Subcutaneous adipose tissue (tissue), 4 donors: Measurements from ENCODE around the gene CHN2. TPM values are rescaled to one million over a fixed set of nuclear protein-coding genes. Genes with fewer than 3 reads are reported as not detected.

Experiments used
- total RNA-seq, 4 donors: library from RNA; depleted of rRNA; stranded (reverse); fragments of >200 nt; gene quantifications; one replicate each; pipeline ENCODE4 v1.1.0, GENCODE V29; 2016
- TF ChIP-seq, protein P1 (sequence below): fragments of 450-650 bp; IDR thresholded peaks from one replicate; pipeline ENCODE4 v1.5.1; 2016; ENCODE audit warnings: low read depth, mild to moderate bottlenecking, control low read depth, antibody characterized with exemption, moderate library complexity

Gene CHN2
- total RNA-seq, 4 donors from 2014 or later = 10.0 to 19.4 (median 13.8) TPM

DNA sequence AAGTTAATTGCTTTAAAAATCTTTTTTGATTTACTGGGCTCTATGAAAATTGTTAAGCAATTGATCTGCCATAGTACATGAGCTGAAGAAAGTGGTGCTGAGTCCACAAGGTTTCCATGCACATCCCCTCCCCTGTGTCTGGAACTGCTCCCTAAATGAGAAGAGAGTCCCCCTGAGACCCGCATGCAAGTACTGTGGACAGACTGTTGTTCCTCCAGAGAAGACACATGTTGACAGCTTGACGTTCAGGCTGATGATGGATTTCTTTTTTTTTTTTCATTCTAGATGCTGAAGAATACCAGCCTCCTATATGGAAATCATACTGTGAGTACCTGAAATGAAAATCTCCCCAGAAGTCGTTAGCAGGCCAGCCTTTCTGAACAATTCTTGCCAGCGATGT is 159.8 kb downstream of the CHN2 start:
- TF ChIP-seq, protein P1, sequence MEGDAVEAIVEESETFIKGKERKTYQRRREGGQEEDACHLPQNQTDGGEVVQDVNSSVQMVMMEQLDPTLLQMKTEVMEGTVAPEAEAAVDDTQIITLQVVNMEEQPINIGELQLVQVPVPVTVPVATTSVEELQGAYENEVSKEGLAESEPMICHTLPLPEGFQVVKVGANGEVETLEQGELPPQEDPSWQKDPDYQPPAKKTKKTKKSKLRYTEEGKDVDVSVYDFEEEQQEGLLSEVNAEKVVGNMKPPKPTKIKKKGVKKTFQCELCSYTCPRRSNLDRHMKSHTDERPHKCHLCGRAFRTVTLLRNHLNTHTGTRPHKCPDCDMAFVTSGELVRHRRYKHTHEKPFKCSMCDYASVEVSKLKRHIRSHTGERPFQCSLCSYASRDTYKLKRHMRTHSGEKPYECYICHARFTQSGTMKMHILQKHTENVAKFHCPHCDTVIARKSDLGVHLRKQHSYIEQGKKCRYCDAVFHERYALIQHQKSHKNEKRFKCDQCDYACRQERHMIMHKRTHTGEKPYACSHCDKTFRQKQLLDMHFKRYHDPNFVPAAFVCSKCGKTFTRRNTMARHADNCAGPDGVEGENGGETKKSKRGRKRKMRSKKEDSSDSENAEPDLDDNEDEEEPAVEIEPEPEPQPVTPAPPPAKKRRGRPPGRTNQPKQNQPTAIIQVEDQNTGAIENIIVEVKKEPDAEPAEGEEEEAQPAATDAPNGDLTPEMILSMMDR = no peak

DNA sequence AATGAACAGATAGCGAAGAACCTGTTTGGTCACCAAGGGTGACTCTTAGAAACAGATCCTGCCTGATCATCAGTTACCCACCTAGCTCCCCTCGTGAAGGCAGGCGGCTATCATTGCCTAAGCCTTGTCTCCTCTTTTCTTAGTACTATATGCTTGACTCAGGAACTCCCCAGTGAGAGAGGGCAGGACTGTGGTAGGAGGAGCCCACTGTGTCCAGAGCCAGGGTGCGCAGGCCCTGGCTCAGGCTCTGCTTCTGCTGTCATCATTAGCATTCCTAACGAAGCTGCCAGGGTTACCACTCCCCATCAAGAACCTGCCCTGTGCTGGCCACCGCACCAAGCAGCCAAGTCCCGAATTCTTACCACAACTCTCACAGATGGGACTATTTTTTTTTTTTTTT is 160.8 kb downstream of the CHN2 start:
- TF ChIP-seq, protein P1 = no peak

DNA sequence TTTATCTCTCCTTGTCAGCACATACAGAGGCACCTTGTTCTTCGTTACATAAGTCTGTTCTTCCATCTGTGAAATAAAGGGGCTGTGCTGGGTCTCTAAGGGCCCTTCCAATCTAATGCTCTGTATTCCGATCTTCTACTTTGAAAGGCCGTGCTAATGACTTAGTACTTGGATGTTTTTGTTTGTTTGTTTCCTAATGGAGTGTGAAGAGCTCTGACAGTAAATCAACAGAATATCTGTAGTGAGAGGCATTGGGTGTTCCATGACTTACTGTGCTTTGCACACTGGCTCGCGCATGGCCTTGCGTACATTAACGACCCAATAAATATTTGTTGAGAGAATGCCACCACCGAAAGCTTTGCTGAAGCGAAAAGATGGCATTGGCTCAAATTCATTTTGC is 162.1 kb downstream of the CHN2 start:
- TF ChIP-seq, protein P1 = no peak

DNA sequence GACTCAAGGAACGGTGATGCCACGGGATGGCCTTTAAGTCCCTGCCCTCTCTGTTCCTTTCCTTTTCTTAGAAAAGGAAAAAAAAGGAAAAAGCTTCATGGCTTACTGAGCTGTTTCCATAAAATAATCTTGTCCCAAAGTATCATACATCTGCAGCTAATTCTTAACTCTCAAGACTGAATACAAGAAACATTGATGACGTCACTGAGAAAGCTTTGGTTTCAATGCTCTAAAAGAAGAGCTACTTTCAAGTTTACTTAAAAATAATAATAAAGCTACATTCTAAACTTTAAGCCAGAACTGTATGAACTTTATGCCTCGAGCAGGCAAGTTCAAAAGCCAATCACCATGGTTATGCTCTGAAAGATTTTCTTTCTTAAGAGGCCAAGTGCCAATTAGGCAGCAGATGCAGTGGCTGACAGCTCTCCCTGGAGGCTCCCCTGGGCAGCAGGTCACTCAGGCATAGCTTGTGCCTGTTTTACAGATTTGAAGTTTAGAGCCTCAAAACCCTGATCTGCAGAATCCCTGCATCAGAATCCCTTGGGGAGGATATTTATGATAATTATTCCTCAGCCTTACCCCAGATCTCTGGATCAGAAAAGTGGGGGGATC is 165.0 kb downstream of the CHN2 start:
- TF ChIP-seq, protein P1 = no peak

DNA sequence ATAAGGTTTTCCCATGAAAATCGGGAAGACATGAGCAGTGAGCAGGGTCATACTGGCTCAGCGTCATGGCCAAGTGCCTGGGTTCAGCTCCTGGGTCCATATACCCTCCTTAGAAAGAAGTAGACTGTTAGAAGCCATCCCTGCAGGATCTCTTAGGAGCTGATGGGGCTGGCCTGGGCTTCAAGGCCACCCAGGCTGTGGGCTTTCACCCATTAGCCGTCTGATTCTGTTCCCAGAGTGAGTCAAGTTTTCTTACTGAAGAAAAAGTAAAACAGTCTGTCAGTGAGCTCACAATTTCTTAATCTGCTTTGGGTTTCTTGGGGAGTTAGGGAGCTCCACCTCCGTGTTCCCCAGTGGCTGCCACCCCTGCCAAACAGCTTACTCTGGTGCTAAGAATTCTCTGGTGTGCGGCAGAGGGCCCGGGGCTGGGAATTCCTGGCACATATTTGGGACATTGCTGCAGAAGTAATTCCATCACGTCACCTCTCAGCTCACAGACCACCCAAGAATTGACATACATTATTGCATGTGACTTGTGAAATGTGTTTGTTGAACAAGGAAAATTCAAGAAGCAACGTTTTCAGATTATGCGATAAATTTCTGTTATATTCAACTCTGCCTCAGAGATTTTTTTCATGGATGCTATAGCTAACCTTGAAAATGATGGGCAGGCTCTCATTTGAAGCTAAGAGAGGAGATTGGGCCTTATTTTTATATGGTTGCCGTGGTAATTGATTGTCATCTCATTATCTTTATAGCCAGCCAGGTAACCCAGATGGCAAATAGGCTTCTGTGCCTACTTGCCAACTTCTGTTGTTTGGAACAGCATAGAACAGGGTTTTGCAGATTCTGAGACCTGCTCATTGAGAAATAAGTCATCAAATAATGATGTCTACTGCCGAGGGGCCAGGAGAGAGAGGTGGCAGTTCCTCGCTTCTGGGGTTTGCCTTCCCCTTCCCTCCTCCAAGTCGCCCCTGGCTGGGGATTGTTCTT is 166.4 kb downstream of the CHN2 start:
- TF ChIP-seq, protein P1 = no peak

DNA sequence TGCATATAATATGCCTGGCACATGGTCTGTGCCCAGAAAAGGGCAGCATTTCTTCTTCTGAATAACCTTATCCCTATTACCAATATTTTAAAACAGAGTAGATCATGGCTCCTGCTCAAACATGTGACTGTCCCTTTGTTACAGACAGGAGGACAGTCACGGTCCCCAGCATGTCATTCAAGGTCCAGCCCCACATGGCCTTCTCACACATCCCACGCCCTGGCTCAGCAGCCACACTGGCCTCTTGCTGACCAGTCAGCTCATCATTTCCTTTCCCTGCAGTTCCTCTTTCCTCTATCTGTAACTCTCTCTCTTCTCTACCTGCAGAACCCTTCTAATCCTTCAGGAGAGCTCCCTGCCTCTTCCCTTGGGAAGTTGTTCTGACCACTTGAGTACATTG is 167.8 kb downstream of the CHN2 start:
- TF ChIP-seq, protein P1 = no peak
